Activated CD8-positive, alpha-beta T cell treated with anti-CD3 and anti-CD28 coated beads for 36 hours (primary cell): ENCODE results near the gene PEPD. TPM values are rescaled to one million over a fixed set of nuclear protein-coding genes. Genes with fewer than 3 reads are reported as not detected.
"Not testable (repeated sequence)": the region's sequence is repeated elsewhere in the genome, so short reads cannot be mapped to it uniquely, and the experiment has no call there.

Experiments used
- ATAC-seq: fragments of 200-7000 bp; cut with Tn5 transposase; one replicate; pipeline ENCODE4 v1.10.0; 2021; ENCODE audit warnings: mild to moderate bottlenecking, moderate library complexity
- CTCF ChIA-PET: fragments of 350-600 bp; sonication (Branson Sonifier 250); formaldehyde crosslinking; loops from one replicate; lab custom pipeline; 2021; ENCODE audit warnings: antibody characterized with exemption; lab: Charles Lee
- POLR2A ChIA-PET: fragments of 350-600 bp; sonication (Branson Sonifier 250); formaldehyde crosslinking; loops from one replicate; lab custom pipeline; 2021; ENCODE audit warnings: antibody characterized with exemption; lab: Charles Lee
- DNase-seq: peaks from one replicate; pipeline ENCODE4 v3.0.0-alpha.2; 2020
- H3K27ac Mint-ChIP-seq: one replicate; pipeline ENCODE4 v1.8.0; 2021; ENCODE audit warnings: mild to moderate bottlenecking, mixed read lengths
- H3K27me3 Mint-ChIP-seq: one replicate; pipeline ENCODE4 v1.8.0; 2021; ENCODE audit warnings: mixed read lengths
- H3K36me3 Mint-ChIP-seq: one replicate; pipeline ENCODE4 v1.8.0; 2021; ENCODE audit warnings: low read depth, mixed read lengths
- H3K4me1 Mint-ChIP-seq: one replicate; pipeline ENCODE4 v1.8.0; 2021; ENCODE audit warnings: low read depth, mixed read lengths
- H3K4me3 Mint-ChIP-seq: one replicate; pipeline ENCODE4 v1.8.0; 2021; ENCODE audit warnings: mild to moderate bottlenecking, moderate library complexity, mixed read lengths
- H3K9me3 Mint-ChIP-seq: one replicate; pipeline ENCODE4 v1.8.0; 2021; ENCODE audit warnings: mixed read lengths
- intact Hi-C: fragments of 100-400 bp; cut with micrococcal nuclease; formaldehyde crosslinking; loops from one replicate; pipeline ENCODE4 v1.10.0; 2022
- total RNA-seq, 2 experiments: library from RNA; stranded (reverse); gene quantifications; one replicate each; pipeline ENCODE4 v1.2.3, GENCODE V29; 2021
- TF ChIP-seq, protein P1 (sequence below): fragments of 200-600 bp; IDR thresholded peaks from one replicate; pipeline ENCODE4 v1.8.0; 2022; ENCODE audit warnings: antibody characterized with exemption, mild to moderate bottlenecking

PEPD gene
- total RNA-seq, 2 experiments from 2014 or later: 32.6 to 34.6 TPM

DNA sequence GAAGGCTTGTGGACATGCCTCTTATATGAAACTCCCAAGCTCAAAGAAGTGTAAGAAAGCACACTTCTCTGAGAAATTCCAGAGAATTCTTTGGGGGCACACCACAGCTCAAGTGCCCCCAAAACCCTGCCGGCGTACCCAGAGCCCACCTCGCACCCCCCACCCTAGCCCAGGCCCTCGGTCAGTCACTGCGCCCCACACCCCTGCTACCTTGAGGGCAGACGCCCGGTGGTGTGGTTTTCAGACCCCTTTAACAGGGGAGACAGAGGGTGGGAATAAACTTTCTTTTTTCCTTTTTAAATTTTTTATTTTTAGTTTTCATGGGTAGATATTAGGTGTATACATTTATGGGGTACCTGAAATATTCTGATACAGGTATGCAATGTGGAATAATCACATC is 29.5 kb downstream of the PEPD start:
- POLR2A ChIA-PET: no interaction called here
- no peaks in the 10 kb centered on the region for H3K9me3 Mint-ChIP-seq
- no peak for ATAC-seq
- no peak overlapping the region for H3K4me3 Mint-ChIP-seq
- intact Hi-C loops: no loop called here
- no peak overlapping the region for H3K27ac Mint-ChIP-seq
- no peak for DNase-seq
- no peaks in the 10 kb centered on the region for H3K36me3 Mint-ChIP-seq
- no peaks in the 10 kb centered on the region for H3K4me1 Mint-ChIP-seq
- no peaks in the 10 kb centered on the region for H3K27me3 Mint-ChIP-seq
- TF ChIP-seq, protein P1, sequence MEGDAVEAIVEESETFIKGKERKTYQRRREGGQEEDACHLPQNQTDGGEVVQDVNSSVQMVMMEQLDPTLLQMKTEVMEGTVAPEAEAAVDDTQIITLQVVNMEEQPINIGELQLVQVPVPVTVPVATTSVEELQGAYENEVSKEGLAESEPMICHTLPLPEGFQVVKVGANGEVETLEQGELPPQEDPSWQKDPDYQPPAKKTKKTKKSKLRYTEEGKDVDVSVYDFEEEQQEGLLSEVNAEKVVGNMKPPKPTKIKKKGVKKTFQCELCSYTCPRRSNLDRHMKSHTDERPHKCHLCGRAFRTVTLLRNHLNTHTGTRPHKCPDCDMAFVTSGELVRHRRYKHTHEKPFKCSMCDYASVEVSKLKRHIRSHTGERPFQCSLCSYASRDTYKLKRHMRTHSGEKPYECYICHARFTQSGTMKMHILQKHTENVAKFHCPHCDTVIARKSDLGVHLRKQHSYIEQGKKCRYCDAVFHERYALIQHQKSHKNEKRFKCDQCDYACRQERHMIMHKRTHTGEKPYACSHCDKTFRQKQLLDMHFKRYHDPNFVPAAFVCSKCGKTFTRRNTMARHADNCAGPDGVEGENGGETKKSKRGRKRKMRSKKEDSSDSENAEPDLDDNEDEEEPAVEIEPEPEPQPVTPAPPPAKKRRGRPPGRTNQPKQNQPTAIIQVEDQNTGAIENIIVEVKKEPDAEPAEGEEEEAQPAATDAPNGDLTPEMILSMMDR: no peak
- CTCF ChIA-PET: no interaction called here

DNA sequence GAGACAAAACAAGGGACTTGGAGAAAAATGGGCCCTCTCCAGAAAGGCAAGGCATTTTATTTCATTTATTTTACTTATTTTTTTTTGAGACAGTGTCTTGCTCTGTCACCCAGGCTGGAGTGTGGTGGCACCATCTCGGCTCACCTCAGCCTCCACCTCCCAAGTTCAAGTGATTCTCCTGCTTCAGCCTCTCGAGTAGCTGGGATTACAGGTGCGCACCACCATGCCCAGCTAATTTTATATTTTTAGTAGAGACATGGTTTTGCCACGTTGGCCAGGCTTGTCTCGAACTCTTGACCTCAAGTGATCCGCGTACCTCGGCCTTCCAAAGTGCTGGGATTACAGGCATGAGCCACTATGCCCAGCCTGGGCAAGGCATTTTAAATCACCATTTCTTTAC is 31.0 kb downstream of the PEPD start:
- H3K9me3 Mint-ChIP-seq, POLR2A ChIA-PET, H3K36me3 Mint-ChIP-seq, ATAC-seq, H3K27me3 Mint-ChIP-seq, intact Hi-C loops, DNase-seq, H3K4me3 Mint-ChIP-seq, CTCF ChIA-PET, H3K4me1 Mint-ChIP-seq, H3K27ac Mint-ChIP-seq: not testable (repeated sequence)

DNA sequence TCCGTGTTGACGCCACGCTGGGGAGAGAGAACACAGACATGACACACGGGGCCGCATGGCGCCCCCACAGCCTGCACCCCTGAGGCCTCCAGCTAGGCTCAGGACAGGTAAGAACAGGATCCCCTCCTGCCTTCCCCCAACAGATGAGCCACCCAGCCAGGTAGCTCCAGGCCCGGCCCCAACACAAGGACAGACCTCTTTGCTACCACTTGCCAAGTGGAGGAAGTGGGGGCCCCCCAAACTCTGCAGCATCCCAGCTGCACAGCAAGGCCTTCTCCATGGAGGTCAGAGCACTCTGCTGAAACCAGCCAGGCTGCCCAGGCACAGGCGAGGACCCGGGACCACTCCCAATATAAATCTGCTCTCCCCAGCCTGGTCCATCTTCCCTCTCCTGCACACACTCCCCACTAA is 31.5 kb downstream of the PEPD start:
- POLR2A ChIA-PET: no interaction called here
- Mint-ChIP-seq H3K4me1 (no peaks in the 10 kb centered on the region), H3K27me3 (no peaks in the 10 kb centered on the region), H3K36me3 (peaks cover 4% of the 10 kb centered on the region), H3K4me3 (no peak overlapping the region), H3K27ac (no peak overlapping the region), H3K9me3 (no peaks in the 10 kb centered on the region)
- intact Hi-C loops: no loop called here
- CTCF ChIA-PET: no interaction called here
- TF ChIP-seq, protein P1: no peak
- DNase-seq (no peak), ATAC-seq (no peak)

DNA sequence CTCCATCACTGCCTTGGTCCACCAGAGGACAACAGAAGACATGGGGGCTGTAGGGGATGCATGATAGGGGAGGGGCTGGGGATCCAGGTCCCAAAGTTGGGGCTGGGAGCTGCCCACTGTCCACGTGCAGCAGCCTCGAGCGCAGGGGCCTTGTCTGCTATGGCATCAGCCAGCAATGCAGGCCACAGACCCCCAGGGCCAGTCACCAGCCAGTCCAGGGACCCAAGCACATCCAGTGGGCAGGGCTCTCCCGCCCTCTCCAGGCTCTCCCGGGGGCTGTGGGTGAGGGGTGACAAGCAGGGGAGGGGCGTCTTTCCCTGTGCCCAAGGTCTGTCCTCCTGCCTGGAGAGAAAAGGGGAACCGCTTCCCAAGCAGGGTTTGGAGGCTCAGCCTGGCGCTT is 32.8 kb downstream of the PEPD start:
- Mint-ChIP-seq H3K27ac (no peak overlapping the region), H3K4me3 (no peak overlapping the region), H3K9me3 (peaks cover 3% of the 10 kb centered on the region), H3K36me3 (peaks cover 7% of the 10 kb centered on the region), H3K27me3 (no peaks in the 10 kb centered on the region), H3K4me1 (no peaks in the 10 kb centered on the region)
- POLR2A ChIA-PET: no interaction called here
- intact Hi-C loops: no loop called here
- TF ChIP-seq, protein P1: no peak
- ATAC-seq (no peak), DNase-seq (no peak)
- CTCF ChIA-PET: no interaction called here

DNA sequence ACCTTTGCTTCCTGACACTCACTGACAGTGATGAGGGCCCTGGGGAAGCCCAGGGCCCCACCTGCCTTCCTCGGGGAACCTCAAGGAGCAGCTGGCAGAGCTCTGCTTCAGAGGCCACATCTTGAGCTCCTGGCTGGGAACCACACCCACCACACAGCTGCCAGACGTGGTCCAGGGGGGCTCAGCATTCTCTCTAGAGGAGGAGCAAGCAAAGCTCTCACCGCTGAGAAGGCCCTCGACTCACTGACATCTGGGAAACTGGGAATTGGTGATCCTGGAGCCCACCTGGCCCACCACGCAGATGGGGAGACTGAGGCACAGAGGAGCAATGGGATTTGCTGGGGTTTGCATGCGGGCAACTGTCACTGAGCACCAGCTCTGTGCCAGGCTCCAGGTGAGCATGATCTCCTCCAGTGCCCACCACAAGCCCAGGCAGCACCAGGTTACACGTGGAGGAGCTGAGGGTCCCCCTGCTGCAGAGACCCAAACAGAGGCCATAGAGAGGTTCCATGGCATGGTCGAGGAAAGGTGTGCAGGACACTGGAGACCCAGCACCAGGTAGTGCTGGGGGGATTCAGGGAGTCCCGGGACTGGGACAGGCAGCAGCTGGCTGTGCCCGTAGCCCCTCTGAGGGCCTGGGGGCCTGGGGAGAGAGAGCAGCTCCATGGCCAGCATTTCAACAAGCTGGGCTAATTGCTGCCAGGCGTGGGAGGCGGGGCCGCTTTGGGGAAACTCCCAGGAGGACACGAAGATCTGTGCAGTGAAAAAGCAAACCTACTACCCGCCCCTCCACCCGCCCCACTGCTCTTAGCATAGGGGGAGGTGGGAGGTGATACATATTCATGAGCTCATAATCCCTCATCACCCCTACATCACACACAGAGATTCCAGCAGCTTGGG is 33.4 kb downstream of the PEPD start:
- intact Hi-C loops: no loop called here
- H3K27me3 Mint-ChIP-seq: no peaks in the 10 kb centered on the region
- H3K36me3 Mint-ChIP-seq: peaks cover 9% of the 10 kb centered on the region
- no peak overlapping the region for H3K4me3 Mint-ChIP-seq
- POLR2A ChIA-PET: no interaction called here
- no peaks in the 10 kb centered on the region for H3K4me1 Mint-ChIP-seq
- TF ChIP-seq, protein P1: no peak
- CTCF ChIA-PET: no interaction called here
- ATAC-seq (no peak), DNase-seq (no peak)
- H3K27ac Mint-ChIP-seq: no peak overlapping the region
- peaks cover 5% of the 10 kb centered on the region for H3K9me3 Mint-ChIP-seq
